DND-41 (cell line): Measurements from ENCODE around the gene EDC3.

Source experiments
- ATAC-seq: fragments of 200-7000 bp; cut with Tn5 transposase; 3 replicates; pipeline ENCODE4 v1.9.1; 2021; ENCODE audit warnings: low read depth; ENCODE audit not compliant: insufficient read depth
- DNase-seq: peaks from one replicate; pipeline ENCODE4 v3.0.0-alpha.2; 2020
- H2AFZ ChIP-seq: 2 replicates; pipeline ENCODE4 v1.6.0; 2012; ENCODE audit warnings: low read depth, low read length
- H3K27ac ChIP-seq: 2 replicates; pipeline ENCODE4 v1.5.1; 2012; ENCODE audit warnings: low read length, inconsistent platforms
- H3K27me3 ChIP-seq: fragments of 200-600 bp; sonication (generic); 2 replicates; pipeline ENCODE4 v1.6.0; 2012; ENCODE audit warnings: low read length, mild to moderate bottlenecking, inconsistent platforms; ENCODE audit not compliant: insufficient read depth, poor library complexity
- H3K36me3 ChIP-seq: 2 replicates; pipeline ENCODE4 v1.5.1; 2012; ENCODE audit warnings: low read length, inconsistent platforms; ENCODE audit not compliant: insufficient read depth
- H3K4me1 ChIP-seq: 2 replicates; pipeline ENCODE4 v1.5.1; 2012; ENCODE audit warnings: mild to moderate bottlenecking, low read length; ENCODE audit not compliant: insufficient read depth
- H3K4me2 ChIP-seq: 2 replicates; pipeline ENCODE4 v1.6.0; 2012; ENCODE audit warnings: mild to moderate bottlenecking, moderate library complexity, low read length, inconsistent platforms; ENCODE audit not compliant: insufficient read depth
- H3K4me3 ChIP-seq, 2 experiments: fragments of 200-600 bp in 1 of 2; shearing (Covaris generic) in 1 of 2; 2 replicates each; pipeline ENCODE4 v1.5.1; 2012 to 2016; ENCODE audit warnings: inconsistent platforms in 2 of 2, low read length in 2 of 2, mild to moderate bottlenecking in 2 of 2, low read depth in 1 of 2, moderate library complexity in 1 of 2
- H3K79me2 ChIP-seq: 2 replicates; pipeline ENCODE4 v1.6.0; 2012; ENCODE audit warnings: low read length, inconsistent platforms; ENCODE audit not compliant: insufficient read depth
- H3K9ac ChIP-seq: 2 replicates; pipeline ENCODE4 v1.6.0; 2012; ENCODE audit warnings: low read depth, mild to moderate bottlenecking, inconsistent platforms, low read length, moderate library complexity
- H3K9me3 ChIP-seq: 2 replicates; pipeline ENCODE4 v1.5.1; 2012; ENCODE audit warnings: low read length, moderate library complexity, mild to moderate bottlenecking, inconsistent platforms; ENCODE audit not compliant: insufficient read depth, severe bottlenecking
- H4K20me1 ChIP-seq: 2 replicates; pipeline ENCODE4 v1.6.0; 2012; ENCODE audit warnings: low read length; ENCODE audit not compliant: insufficient read depth
- EZH2 ChIP-seq: IDR thresholded peaks from 3 replicates; pipeline ENCODE4 v1.6.1; 2012; ENCODE audit warnings: borderline replicate concordance, low read depth, mild to moderate bottlenecking, moderate library complexity, low read length, inconsistent platforms; ENCODE audit not compliant: severe bottlenecking
- TF ChIP-seq, protein P1 (sequence below): IDR thresholded peaks from 2 replicates; pipeline ENCODE4 v1.5.1; 2012; ENCODE audit warnings: borderline replicate concordance, low read length, moderate library complexity, mild to moderate bottlenecking; ENCODE audit not compliant: poor library complexity, severe bottlenecking; ENCODE audit errors: extremely low read depth

EDC3 gene

DNA sequence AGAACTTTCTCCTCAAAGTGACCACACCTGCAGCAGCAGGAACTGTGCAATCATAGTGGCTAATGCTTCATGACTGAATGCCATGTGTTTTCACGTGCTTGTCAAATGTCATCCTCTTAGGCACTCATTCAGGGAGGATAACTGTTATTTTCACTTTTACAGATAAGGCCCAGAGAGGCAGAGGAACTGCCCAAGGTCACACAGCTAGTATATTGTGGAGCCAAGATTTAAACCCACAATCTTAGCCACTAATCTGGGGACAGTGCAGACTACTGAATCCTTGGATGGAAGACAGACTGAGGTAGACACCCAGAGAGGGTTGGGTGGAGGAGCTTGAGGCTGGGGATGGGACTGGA, 90.1 kb downstream of the EDC3 start:
- Histone ChIP-seq H4K20me1 (no peaks in the 10 kb centered on the region; the same call in 1 of the 2 replicates), H3K4me2 (no peak overlapping the region)
- ATAC-seq, result no peak

DNA sequence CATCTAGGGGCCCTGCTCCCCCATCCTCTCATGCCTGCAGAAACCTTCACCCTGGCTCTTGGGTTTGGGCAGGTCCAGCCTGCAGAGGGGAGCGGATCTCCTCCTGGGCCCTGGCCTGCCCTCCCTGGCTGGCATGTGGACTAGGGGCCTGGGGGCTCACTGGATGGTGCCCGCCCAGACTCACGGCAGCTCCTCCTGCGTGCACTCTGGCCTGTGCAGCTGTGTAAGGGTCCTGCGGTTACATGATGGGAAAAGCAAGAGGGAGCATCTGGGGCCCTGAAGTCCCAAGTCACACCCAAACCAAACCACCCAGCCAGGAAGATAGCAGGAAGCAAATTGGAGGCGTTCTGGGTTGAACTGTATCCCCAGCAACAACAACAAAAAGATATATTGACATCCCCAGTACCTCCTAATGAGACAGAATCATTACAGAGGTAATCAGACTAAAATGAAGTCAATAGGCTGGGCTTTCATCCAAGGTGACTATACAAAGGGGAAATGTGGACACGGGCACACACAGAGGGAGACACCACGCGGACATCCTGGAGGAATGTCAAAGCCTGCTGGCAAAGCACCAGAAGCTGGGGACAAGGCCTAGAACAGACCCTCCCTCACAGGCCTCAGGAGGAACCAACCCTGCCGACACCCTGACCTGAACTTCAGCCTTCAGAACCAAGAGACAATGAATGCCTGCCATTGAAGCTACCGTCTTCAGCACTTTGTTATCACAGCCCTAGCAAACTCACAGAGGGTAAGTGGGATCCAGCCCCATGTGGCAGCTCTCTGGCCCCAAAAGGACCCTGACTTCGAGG, 90.6 kb downstream of the EDC3 start:
- H3K4me1 ChIP-seq, result no peaks in the 10 kb centered on the region
- TF ChIP-seq, protein P1, sequence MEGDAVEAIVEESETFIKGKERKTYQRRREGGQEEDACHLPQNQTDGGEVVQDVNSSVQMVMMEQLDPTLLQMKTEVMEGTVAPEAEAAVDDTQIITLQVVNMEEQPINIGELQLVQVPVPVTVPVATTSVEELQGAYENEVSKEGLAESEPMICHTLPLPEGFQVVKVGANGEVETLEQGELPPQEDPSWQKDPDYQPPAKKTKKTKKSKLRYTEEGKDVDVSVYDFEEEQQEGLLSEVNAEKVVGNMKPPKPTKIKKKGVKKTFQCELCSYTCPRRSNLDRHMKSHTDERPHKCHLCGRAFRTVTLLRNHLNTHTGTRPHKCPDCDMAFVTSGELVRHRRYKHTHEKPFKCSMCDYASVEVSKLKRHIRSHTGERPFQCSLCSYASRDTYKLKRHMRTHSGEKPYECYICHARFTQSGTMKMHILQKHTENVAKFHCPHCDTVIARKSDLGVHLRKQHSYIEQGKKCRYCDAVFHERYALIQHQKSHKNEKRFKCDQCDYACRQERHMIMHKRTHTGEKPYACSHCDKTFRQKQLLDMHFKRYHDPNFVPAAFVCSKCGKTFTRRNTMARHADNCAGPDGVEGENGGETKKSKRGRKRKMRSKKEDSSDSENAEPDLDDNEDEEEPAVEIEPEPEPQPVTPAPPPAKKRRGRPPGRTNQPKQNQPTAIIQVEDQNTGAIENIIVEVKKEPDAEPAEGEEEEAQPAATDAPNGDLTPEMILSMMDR, result no peak
- no peaks in the 10 kb centered on the region for H3K36me3 ChIP-seq
- no peak overlapping the region for H3K9ac ChIP-seq
- no peak overlapping the region for H2AFZ ChIP-seq
- H3K9me3 ChIP-seq, result no peaks in the 10 kb centered on the region
- H3K79me2 ChIP-seq, result no peaks in the 10 kb centered on the region
- no peaks in the 10 kb centered on the region; the same call in 1 of the 2 replicates for H4K20me1 ChIP-seq
- H3K4me3 ChIP-seq, result no peak overlapping the region
- no peak overlapping the region for H3K27ac ChIP-seq
- H3K4me2 ChIP-seq, result no peak overlapping the region
- DNase-seq (no peak), ATAC-seq (no peak)
- no peaks in the 10 kb centered on the region for H3K27me3 ChIP-seq

More for the DNA sequence above, 90.1 kb downstream of the EDC3 start:
- H3K27me3 ChIP-seq, result no peaks in the 10 kb centered on the region
- H3K4me1 ChIP-seq, result no peaks in the 10 kb centered on the region
- no peaks in the 10 kb centered on the region for H3K79me2 ChIP-seq
- DNase-seq, result no peak
- no peak overlapping the region for H3K9ac ChIP-seq
- no peak overlapping the region for H3K4me3 ChIP-seq
- H3K27ac ChIP-seq, result no peak overlapping the region
- TF ChIP-seq, protein P1, result no peak
- no peak for TF ChIP-seq EZH2
- H3K36me3 ChIP-seq, result no peaks in the 10 kb centered on the region
- H2AFZ ChIP-seq, result no peak overlapping the region
- H3K9me3 ChIP-seq, result no peaks in the 10 kb centered on the region

DNA sequence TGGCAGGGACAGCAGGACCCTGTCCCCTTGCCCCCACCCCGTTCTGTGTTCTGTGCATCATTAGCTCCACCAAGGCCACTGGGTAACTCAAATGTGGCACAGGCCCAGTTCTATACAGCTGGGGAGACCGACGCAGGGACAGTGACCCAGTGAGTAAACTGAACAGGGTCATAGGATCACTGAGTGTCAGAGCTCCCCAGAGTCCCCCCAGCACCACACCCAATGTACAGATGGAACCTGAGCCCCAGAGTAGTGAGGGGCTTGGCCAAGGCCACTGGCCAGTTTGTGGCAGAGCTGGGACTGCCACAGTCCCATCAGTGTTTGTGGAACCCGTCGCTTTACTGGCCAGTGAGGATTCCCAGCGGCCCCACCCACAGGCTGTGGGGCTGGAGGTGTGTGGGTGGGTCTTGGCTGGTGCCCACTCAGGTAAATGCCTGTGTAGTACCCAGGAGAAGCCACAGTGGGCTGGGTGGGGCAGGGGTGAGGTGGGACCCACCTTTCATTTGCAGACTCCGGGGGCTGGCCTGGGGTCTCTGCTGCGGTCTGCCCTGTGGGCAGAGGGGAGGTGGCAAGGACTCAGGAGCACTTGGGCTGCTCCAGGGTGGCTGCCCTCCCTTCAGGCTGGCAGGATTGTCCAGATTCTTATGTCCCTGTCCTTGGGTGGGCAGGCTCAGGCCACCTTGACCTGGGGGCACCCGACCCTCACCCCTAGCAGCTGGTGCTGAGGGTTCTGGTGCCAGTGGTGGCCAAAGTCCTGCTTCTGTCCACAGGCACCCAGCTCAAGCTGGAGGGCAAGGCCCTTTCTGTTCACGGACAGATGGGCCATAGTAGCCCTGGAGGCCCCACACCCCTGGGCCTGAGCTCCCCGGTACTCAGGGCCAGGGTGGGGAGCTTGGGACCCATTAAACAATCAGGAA, 91.8 kb downstream of the EDC3 start:
- no peaks in the 10 kb centered on the region for H3K9me3 ChIP-seq
- no peak for TF ChIP-seq EZH2
- TF ChIP-seq, protein P1, result no peak
- H3K27me3 ChIP-seq, result no peaks in the 10 kb centered on the region
- H3K27ac ChIP-seq, result no peak overlapping the region
- DNase-seq (no peak), ATAC-seq (no peak)
- no peak overlapping the region for H2AFZ ChIP-seq
- H3K4me1 ChIP-seq, result peaks cover 5% of the 10 kb centered on the region
- H3K79me2 ChIP-seq, result no peaks in the 10 kb centered on the region
- H3K9ac ChIP-seq, result no peak overlapping the region
- no peaks in the 10 kb centered on the region for H3K36me3 ChIP-seq
- no peak overlapping the region for H3K4me2 ChIP-seq
- no peak overlapping the region for H3K4me3 ChIP-seq
- no peaks in the 10 kb centered on the region; the same call in 1 of the 2 replicates for H4K20me1 ChIP-seq
